ENCODE data around the gene AFF3.

AFF3 gene

GRCh38 chr2:99850084-99850710, 292.2 kb downstream of the AFF3 start:
- DNase-seq = no peak

GRCh38 chr2:99846462-99847107, 295.8 kb downstream of the AFF3 start:
- no peak for DNase-seq

- DNase-seq = no peak
Observed at GRCh38 chr2:99845296-99845695, 297.1 kb downstream of the AFF3 start.

GRCh38 chr2:99842451-99842850, 299.9 kb downstream of the AFF3 start:
- DNase-seq = no peak

- DNase-seq = no peak
Observed at GRCh38 chr2:99841749-99842148, 300.6 kb downstream of the AFF3 start.

- DNase-seq = no peak
Observed at GRCh38 chr2:99840831-99841230, 301.6 kb downstream of the AFF3 start.

GRCh38 chr2:99836690-99837605, 305.4 kb downstream of the AFF3 start:
- DNase-seq = no peak

GRCh38 chr2:99834426-99834825, 308.0 kb downstream of the AFF3 start:
- no peak for DNase-seq

GRCh38 chr2:99833586-99834201, 308.7 kb downstream of the AFF3 start:
- DNase-seq = no peak

- no peak for DNase-seq
Observed at GRCh38 chr2:99832926-99833325, 309.5 kb downstream of the AFF3 start.

GRCh38 chr2:99831772-99832171, 310.6 kb downstream of the AFF3 start:
- DNase-seq = no peak

- DNase-seq = no peak
Observed at GRCh38 chr2:99827296-99827999, 314.9 kb downstream of the AFF3 start.

- DNase-seq = no peak
Observed at GRCh38 chr2:99825630-99826029, 316.8 kb downstream of the AFF3 start.

GRCh38 chr2:99824758-99825157, 317.6 kb downstream of the AFF3 start:
- DNase-seq = no peak

- no peak for DNase-seq
Observed at GRCh38 chr2:99822474-99823207, 319.7 kb downstream of the AFF3 start.

GRCh38 chr2:99821984-99822383, 320.4 kb downstream of the AFF3 start:
- DNase-seq = no peak

- DNase-seq = no peak
Observed at GRCh38 chr2:99821572-99821971, 320.8 kb downstream of the AFF3 start.

- no peak for DNase-seq
Observed at GRCh38 chr2:99821039-99821438, 321.4 kb downstream of the AFF3 start.

GRCh38 chr2:99819766-99820165, 322.6 kb downstream of the AFF3 start:
- DNase-seq = no peak

GRCh38 chr2:99818842-99819241, 323.5 kb downstream of the AFF3 start:
- no peak for DNase-seq

GRCh38 chr2:99816908-99817307, 325.5 kb downstream of the AFF3 start:
- no peak for DNase-seq

- DNase-seq = no peak
Observed at GRCh38 chr2:99812426-99812825, 330.0 kb downstream of the AFF3 start.
